Measurements from ENCODE around the gene NETO1.

- no peak for TF ChIP-seq POLR2A (IDR thresholded peaks at IDR 0.05; ENCODE audit: low read depth, low read length)
- TF ChIP-seq POLR2AphosphoS5 (IDR thresholded peaks at IDR 0.05; ENCODE audit: low read depth, low read length), result no peak
- no peak for TF ChIP-seq TAF1 (IDR thresholded peaks at IDR 0.05; ENCODE audit: low read depth, low read length)
Measured at GRCh38 chr18:72783530-72783929, 84.3 kb downstream of the NETO1 start.

Data from GM12891 (cell line).